T-helper 2 cell treated with Interferon-gamma antibody and Interleukin-4, amounts not matched to agents 5 μg/mL and 100 μg/mL, for 36 hours (primary cell): ENCODE data around the gene SEMA3F.

ENCODE experiments used
- DNase-seq: peaks from one replicate; pipeline ENCODE4 v3.0.0; 2021; ENCODE audit warnings: low spot score
- H3K27ac Mint-ChIP-seq: one replicate; pipeline ENCODE4 v1.8.0; 2021; ENCODE audit warnings: mild to moderate bottlenecking, mixed read lengths
- H3K27me3 Mint-ChIP-seq: one replicate; pipeline ENCODE4 v1.8.0; 2021; ENCODE audit warnings: low read depth, mixed read lengths
- H3K36me3 Mint-ChIP-seq: one replicate; pipeline ENCODE4 v1.8.0; 2021; ENCODE audit warnings: low read depth, mixed read lengths
- H3K4me1 Mint-ChIP-seq: one replicate; pipeline ENCODE4 v1.8.0; 2021; ENCODE audit warnings: low read depth, mixed read lengths
- H3K4me3 Mint-ChIP-seq: one replicate; pipeline ENCODE4 v1.8.0; 2022; ENCODE audit warnings: mild to moderate bottlenecking, moderate library complexity, mixed read lengths
- H3K9me3 Mint-ChIP-seq: one replicate; pipeline ENCODE4 v1.8.0; 2021; ENCODE audit warnings: mixed read lengths

SEMA3F gene

DNA sequence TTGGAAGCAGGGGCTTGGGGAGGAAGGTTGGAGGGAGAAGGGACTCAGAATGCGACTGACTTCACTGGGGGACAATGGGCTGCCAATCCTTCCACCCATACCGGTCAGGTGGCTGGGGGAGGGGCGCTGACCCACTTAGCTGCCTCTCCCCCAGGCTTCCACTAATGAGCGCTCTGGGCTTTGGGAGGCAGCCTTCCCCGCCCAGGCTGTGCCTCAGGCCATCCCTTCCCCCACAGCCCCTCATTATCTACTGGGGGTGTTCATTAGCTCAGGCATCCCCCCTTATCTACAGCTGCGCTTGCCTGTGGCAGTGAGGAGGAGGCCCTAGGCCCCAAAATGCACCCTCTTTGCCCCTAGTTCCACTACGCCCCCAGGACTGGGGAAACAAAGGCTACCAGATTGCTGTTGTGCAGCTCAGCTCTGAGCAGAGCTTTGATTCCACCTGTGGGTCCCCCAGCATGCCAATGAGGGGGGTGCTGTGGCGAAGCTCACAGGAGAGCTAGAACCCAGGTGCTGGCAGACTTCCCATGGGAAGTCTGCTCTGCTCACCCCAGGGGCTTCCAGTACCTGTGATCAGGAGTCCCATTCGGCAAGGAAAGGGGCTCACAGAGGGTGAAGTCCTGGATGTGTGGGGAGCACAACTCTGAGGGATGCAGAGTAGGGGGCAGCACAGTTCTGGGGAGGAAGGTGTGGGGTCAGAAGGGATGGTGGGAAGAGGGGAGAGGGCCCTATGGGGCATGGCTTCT, 29.4 kb upstream of the SEMA3F start:
- no peak overlapping the region for H3K27ac Mint-ChIP-seq

DNA sequence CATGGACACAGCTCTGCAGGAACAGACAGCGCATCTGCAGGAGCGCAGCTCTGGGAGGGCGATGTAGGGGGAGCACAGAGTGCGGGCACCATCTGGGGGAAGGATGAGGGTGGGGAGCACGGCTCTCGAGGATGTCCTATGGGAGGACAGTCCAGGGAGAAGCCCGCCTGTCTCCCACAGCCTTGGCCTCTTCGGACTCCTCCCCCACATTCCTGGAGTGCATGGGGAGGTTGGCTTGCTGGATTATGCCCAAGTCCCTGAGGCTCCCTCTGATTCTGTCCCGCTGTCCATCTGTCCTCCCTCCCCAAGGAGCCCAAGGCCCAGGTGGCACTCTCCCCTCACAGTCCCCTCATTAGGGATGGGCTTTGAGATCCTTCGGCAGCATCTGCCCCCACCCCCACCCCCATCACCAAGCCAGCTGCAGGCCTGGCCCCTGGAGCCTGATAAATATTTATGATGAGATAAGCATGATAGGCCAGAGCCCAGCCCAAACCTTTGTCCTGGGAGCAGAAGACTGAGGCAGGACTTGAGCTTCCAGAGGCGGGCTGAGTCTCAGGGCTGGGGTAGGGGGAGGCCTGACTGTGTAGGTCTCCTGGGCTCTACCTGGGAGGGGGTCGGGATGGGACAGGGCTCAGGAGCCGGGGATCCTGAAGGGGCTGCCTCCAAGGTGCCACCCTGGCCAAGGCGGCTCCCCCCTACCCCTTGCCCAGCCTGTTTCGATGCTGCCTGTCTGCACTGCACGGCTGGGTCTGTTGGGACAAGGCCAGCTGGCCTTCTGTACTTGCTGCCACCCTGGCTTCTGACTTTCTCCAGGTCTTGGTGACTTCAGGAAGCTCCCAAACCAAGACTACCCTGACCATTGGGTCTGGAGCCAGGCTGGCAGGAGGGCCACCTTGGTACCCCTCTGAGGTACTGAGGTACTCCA, 28.6 kb upstream of the SEMA3F start:
- Mint-ChIP-seq H3K4me3 (no peak overlapping the region), H3K9me3 (no peaks in the 10 kb centered on the region), H3K27me3 (no peaks in the 10 kb centered on the region), H3K27ac (no peak overlapping the region), H3K4me1 (no peaks in the 10 kb centered on the region), H3K36me3 (peaks cover 3% of the 10 kb centered on the region)
- DNase-seq = no peak

More for the DNA sequence above, 29.4 kb upstream of the SEMA3F start:
- H3K27me3 Mint-ChIP-seq = no peaks in the 10 kb centered on the region
- no peaks in the 10 kb centered on the region for H3K9me3 Mint-ChIP-seq
- no peak overlapping the region for H3K4me3 Mint-ChIP-seq
- H3K4me1 Mint-ChIP-seq = no peaks in the 10 kb centered on the region
- DNase-seq = no peak
- peaks cover 3% of the 10 kb centered on the region for H3K36me3 Mint-ChIP-seq

DNA sequence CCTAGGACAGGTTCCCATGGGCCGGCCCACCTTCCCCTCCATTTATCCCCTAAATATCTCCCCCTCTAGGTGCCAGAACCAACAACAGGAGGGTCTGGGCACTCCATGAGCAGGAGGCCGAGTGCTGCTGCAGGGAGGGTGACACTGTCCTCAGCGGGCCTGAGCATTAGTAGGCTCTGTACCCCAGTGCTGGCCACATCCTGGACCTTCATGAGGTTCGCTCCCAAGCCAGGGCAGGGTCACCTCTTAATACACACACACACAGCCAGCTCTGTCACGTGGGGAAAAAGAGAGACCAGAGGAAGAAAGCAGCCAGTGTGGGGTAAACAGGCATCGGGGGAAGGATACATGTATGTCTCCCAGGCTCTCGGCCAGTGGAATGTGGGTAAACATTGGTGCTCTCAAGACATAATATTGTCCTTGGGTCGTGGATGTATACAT, 27.9 kb upstream of the SEMA3F start:
- no peak overlapping the region for H3K4me3 Mint-ChIP-seq
- no peak overlapping the region for H3K27ac Mint-ChIP-seq
- H3K36me3 Mint-ChIP-seq = peaks cover 3% of the 10 kb centered on the region
- no peaks in the 10 kb centered on the region for H3K9me3 Mint-ChIP-seq
- H3K27me3 Mint-ChIP-seq = no peaks in the 10 kb centered on the region
- DNase-seq = no peak
- no peaks in the 10 kb centered on the region for H3K4me1 Mint-ChIP-seq

DNA sequence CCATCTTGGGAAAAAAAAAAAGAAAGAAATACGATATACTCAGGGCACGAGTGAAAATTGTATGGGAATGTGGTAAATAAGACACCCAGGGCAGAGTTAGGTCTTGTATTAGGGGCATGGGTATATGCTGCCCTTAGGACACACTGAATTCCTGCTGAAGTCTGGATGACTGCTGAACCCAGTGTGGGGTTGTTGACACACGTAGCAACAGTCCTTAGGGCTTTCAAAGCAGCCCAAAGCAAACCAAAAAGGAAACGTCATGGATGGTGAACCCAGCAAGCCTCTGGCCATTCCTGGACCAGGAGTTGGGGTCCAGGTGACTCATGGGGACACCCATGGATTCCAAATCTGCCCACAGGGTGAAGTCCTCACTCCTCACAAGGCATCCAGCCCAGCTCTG, 27.1 kb upstream of the SEMA3F start:
- H3K27me3 Mint-ChIP-seq = no peaks in the 10 kb centered on the region
- no peaks in the 10 kb centered on the region for H3K36me3 Mint-ChIP-seq
- no peaks in the 10 kb centered on the region for H3K9me3 Mint-ChIP-seq
- DNase-seq = no peak
- H3K27ac Mint-ChIP-seq = no peak overlapping the region
- H3K4me1 Mint-ChIP-seq = no peaks in the 10 kb centered on the region
- no peak overlapping the region for H3K4me3 Mint-ChIP-seq

DNA sequence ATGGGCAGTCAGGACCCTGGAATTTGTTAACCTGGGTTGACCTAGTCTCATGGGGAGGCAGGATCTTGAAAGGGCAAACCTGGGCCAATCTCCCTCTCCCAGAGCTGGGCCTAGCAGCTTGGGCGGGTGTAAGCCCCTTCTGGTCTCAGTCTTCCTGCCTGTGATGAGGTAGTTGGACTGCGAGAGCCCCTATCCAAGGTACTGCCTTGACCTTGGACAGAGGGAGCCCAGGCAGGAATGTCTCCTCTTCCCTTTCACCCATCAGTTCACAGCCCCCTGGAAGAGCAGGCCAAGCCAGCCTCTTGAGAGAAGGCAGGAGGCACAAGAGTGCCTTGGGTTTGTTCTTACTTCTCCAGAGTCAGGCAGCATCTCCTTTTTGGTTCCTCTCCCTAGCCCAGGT, 24.7 kb upstream of the SEMA3F start:
- Mint-ChIP-seq H3K9me3 (no peaks in the 10 kb centered on the region), H3K4me1 (no peaks in the 10 kb centered on the region), H3K27ac (no peak overlapping the region), H3K27me3 (no peaks in the 10 kb centered on the region), H3K4me3 (no peak overlapping the region), H3K36me3 (no peaks in the 10 kb centered on the region)
- DNase-seq = no peak

DNA sequence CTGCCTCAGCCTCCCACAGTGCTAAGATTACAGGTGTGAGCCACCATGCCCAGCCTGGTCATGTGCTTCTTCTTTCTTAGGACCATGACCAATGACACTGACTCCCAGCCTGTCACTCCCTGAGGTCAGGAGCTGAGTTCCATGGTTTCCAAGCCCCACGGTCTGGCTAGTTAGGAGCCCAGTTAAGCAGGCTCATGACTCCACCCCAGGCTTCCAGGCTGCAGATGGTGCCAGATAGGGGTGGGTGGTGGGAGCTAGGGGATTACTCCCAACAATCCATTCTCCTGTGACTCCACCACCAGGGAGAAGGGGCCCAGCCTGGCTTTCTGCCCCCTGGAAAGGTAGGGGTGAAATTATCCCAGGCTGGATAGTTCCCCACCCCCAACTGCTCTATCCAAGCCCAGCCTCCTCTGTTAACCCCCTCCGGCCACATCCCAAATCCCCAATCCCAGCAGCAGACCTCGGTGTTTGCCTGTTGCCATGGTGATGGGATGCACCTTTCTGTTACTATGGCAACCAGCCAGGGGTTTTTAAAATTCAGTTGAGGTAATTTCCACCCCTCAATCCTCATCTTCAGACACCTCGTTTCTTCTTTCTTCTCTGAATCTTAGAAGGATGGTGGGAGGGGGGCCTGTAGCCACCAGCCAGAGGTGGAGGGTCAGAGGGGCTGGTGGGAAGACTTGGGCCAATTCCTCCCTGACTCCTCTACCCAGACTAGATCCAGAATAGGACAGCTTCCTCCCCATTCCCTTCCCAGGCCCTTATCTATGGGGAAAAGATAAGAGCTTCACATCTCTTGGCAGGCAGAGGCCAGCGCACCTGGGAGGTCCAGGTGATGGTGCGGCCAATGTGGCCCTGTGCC, 22.5 kb upstream of the SEMA3F start:
- Mint-ChIP-seq H3K27ac (no peak overlapping the region), H3K4me1 (no peaks in the 10 kb centered on the region), H3K9me3 (no peaks in the 10 kb centered on the region), H3K4me3 (no peak overlapping the region), H3K36me3 (no peaks in the 10 kb centered on the region), H3K27me3 (no peaks in the 10 kb centered on the region)
- DNase-seq = no peak

DNA sequence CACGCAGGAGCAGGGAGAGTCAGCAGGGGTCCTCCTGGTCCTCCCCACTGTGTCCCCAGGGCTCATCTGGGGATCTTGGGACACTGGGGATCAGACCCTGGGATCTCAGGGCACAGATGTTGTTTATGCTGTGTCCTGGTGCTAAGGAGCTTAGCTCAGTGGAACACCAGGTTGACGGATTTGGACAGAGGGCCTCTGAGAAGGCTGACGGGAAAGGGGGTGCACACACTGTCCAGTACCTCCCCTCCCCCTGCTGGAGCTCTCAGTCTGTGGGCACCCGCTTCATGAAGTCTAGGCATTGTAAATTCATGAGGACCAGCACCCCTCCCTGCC, 21.9 kb upstream of the SEMA3F start:
- no peak overlapping the region for H3K4me3 Mint-ChIP-seq
- no peaks in the 10 kb centered on the region for H3K9me3 Mint-ChIP-seq
- no peaks in the 10 kb centered on the region for H3K27me3 Mint-ChIP-seq
- no peaks in the 10 kb centered on the region for H3K36me3 Mint-ChIP-seq
- H3K27ac Mint-ChIP-seq = no peak overlapping the region
- peaks cover 2% of the 10 kb centered on the region for H3K4me1 Mint-ChIP-seq
- DNase-seq = no peak

DNA sequence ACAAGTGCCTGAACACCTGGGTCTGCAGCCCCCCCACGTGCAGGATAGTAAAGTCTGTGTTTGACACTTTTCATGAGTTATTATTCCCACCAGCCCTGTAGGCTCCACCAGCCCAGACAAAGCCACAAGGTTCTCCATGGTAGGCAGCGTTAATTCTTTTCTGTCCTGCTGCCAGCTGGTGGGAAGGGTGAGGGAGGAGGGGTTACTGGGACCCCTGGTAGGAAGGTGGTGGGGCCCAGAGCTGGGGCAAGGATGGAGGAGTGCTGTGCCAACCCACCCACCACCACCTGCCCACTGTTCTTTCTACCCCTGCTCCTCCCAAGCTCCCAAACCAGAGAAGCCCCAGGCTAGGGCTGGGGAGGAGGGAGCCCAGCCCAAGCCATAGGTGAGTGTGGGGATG, 20.8 kb upstream of the SEMA3F start:
- Mint-ChIP-seq H3K4me1 (peaks cover 5% of the 10 kb centered on the region), H3K4me3 (no peak overlapping the region), H3K27ac (no peak overlapping the region), H3K36me3 (no peaks in the 10 kb centered on the region), H3K9me3 (no peaks in the 10 kb centered on the region), H3K27me3 (no peaks in the 10 kb centered on the region)
- no peak for DNase-seq

DNA sequence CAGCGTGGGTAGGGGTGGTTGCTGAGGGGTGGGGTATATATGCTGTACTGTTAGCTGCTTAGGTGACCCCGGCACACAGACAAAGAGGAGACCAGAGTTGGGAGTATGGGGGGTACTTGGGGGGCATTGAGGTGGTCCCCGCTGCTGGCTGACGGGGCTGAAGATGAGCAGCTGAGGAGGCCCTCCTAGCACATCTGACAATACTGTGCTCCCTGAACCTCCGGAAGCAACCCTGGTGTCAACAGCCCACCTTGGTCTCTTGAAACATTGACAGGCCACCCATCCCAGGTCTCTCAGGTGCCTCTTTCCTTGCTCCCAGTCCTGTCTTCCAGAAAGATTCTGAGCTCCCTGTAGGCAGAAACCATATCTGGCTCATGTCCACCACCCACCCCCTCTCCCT, 19.2 kb upstream of the SEMA3F start:
- Mint-ChIP-seq H3K4me1 (peaks cover 5% of the 10 kb centered on the region), H3K4me3 (no peak overlapping the region), H3K36me3 (no peaks in the 10 kb centered on the region), H3K27me3 (no peaks in the 10 kb centered on the region), H3K27ac (no peak overlapping the region), H3K9me3 (no peaks in the 10 kb centered on the region)
- DNase-seq = no peak

DNA sequence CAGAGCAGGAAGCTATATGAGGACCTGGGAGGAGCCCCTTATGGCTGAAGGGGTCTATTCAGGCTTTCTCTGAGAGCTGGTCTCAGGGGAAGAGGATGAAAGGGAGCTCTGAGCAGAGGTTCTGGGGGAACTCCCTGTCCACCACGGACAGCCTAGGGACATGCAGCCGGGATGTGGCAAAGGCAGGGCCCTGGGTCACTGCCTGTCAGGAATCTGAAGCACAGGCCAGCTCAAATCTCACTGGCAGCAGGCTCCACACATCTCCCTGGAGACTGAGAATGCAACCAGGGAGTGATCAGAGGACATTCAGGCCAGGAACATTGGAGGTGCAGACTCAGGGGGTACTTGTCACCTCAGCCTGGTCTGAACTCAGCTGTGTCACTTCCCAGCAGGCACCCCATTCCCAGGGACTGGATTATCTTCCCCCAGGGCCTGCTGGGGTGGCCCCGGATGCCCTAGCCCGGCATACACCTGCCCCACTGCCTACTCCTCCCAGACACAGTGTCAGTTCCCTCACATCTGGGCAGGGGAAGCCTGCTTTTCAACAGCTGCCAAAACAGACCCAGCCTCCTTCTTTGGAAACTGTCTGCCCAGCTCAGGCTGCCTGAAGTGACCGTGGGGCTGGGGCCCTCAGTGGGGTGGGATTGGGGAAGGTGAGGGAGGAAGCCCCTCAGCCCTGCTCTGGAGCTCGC, 18.3 kb upstream of the SEMA3F start:
- peaks cover 5% of the 10 kb centered on the region for H3K4me1 Mint-ChIP-seq
- H3K9me3 Mint-ChIP-seq = no peaks in the 10 kb centered on the region
- H3K27ac Mint-ChIP-seq = no peak overlapping the region
- H3K27me3 Mint-ChIP-seq = no peaks in the 10 kb centered on the region
- no peak for DNase-seq
- H3K36me3 Mint-ChIP-seq = no peaks in the 10 kb centered on the region
- H3K4me3 Mint-ChIP-seq = no peak overlapping the region

DNA sequence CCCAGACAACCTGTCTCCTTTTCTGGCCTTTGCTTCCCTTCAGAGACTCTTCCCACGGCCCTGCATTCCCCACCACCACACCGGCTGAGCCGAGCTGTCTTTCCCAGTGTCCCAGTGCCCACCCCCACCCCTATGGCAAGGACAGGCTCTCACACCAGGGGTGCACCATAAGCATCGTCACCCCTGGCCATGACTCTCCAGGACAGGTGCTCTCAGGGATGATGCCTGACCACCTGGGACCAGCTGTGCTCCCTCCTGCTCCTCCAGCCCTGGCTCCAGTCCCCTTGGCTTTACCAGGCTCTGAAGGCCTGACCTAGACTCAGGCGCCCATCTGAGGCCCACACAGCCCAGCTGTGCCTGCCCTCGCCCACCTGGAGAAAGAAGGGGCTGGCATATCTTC, 17.6 kb upstream of the SEMA3F start:
- H3K4me1 Mint-ChIP-seq = peaks cover 5% of the 10 kb centered on the region
- H3K36me3 Mint-ChIP-seq = no peaks in the 10 kb centered on the region
- no peak overlapping the region for H3K4me3 Mint-ChIP-seq
- no peak for DNase-seq
- H3K27me3 Mint-ChIP-seq = no peaks in the 10 kb centered on the region
- H3K27ac Mint-ChIP-seq = no peak overlapping the region
- no peaks in the 10 kb centered on the region for H3K9me3 Mint-ChIP-seq

DNA sequence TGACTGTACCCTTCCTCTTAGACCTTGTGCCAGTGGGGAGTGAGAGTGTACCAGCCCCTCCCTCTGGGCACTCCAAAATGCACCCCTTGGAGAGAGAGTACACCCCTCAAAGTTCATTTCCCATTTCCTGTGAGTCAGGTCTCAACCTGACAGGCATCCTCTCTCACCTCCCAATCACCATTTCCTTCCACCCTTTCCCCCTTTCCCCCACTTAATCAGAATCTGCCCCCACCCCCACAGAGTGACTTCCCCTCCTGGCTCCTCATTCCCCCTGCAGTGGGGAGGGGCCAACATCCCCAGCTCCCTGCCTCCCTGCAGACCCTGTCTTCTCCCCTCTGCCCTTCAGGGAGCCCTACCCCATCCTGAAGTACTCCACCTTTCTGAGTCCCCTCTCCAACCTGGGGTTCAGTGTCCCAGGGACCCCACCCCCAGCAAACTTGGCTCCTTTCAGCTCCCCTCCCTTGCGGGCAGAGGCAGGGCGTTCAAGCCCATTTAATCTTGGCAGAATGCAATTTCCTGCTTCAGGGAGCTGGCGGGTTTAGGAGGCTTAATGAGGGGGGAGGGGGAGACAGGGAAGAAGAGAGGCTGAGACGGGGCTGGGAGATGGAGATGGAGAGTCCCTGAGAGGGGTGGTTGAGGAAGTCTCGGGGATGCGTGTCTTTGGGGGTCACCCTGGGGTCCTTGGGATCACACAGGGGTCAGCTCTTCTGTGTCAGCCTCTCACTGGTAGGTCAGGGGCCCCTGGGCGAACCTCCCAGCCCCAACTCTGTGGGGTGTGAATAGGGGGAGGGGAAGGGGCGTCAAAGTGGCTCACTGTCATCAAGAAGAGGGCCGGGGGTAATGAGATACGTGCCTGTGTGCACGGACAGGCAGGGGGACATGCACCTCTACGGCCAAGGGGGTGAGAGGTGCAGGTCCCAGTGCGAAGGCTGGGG, 16.6 kb upstream of the SEMA3F start:
- Mint-ChIP-seq H3K4me1 (peaks cover 5% of the 10 kb centered on the region), H3K36me3 (no peaks in the 10 kb centered on the region), H3K27ac (no peak overlapping the region), H3K27me3 (no peaks in the 10 kb centered on the region), H3K4me3 (no peak overlapping the region), H3K9me3 (no peaks in the 10 kb centered on the region)
- DNase-seq = no peak

DNA sequence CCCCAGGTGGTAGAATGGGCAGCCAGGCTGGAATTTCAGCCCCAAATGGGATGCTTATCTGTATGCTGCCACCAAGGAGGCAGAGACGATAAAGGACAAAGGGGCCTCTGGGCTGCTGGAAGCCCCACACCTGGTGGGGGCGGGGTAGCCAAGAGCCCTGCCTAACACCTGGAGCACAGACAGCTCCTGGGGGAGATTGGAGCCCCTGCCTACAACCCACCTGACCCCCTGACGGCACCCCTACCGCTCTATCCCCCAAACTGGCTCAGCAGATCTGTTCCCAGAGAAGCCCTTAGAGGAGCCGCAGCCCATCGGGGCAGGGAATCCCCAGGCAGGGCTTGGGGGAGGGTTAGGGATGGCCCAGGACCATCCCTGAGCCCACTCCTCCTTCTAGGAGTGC, 15.8 kb upstream of the SEMA3F start:
- Mint-ChIP-seq H3K4me3 (no peak overlapping the region), H3K9me3 (no peaks in the 10 kb centered on the region), H3K36me3 (no peaks in the 10 kb centered on the region), H3K27ac (no peak overlapping the region), H3K27me3 (no peaks in the 10 kb centered on the region), H3K4me1 (peaks cover 5% of the 10 kb centered on the region)
- DNase-seq = no peak
